Epithelial cell of prostate (primary cell): Measurements from ENCODE around the gene NUP93.
"Not testable (repeated sequence)": the region's sequence is repeated elsewhere in the genome, so short reads cannot be mapped to it uniquely, and the experiment has no call there.

ENCODE experiments used
- DNase-seq: peaks from one replicate; pipeline ENCODE4 v3.0.0-alpha.2; 2011; ENCODE audit warnings: low read depth, low spot score
- H3K27ac ChIP-seq: fragments of 450-650 bp; 2 replicates; pipeline ENCODE4 v1.5.1; 2017; ENCODE audit warnings: mild to moderate bottlenecking

NUP93 gene

DNA sequence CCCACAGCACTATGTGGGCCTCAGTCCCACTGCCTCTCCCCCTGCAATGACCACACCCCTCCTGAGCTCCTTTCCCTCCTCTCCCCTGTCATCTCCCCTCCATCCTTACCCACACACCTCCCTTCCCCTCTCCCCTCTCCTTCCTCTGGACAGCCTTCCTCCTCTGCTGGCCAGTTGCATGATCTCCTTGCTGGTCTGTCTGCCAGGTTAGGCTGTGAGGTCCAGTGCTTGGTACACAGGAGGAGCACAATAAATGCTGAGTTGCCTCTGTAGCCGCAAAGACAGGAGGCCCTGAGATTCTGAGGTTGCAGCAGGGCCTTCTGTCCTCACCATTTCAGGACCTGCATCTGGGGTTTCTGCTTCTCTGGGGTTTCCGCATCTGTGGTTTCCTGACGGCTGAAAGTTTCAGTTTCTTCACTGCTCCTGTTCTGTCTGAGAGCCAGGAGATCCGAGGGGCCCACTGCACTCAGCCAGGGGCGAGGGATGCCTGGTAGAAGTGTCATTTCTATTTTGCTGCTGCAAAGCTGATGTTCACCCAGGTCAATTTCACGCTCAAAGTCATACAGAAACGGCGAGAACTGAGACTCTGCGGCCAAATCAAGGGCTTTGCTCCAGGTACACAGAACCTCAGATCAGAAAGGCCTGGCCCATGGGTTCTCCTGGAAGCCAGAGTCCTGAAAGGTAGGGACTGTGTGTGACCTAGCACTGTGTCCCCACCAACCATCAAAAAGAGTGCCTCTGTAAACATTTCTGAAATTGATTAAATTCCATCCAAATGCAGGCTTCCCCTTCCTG lies 130.5 kb downstream of the NUP93 start:
- no peak for DNase-seq
- no peak overlapping the region for H3K27ac ChIP-seq

DNA sequence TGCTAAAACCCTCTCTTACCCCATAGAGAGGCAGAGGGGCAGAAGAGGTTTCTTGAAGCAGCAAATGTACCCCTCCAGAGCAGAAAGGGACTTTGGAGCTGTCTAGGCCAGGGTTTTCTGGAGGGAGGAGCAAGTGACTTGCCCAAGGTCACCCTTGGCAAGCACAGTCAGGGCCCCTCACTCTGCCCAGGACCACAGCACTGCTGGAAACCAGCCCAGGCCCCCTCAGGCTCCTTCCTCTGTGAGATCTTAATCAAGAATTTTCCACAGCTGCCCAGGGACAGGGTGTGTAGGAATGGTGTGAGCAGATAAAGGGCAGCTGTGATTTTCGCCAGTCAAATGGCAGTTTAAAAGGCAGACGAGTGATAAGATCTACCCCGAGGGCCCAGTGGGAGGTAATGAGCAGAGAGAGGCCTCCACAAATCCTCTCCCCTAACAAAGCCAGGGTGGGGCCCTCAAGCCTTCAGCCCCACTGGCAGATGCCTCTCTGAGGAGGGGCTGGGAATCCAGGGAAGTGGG lies 131.2 kb downstream of the NUP93 start:
- no peak for DNase-seq
- no peak overlapping the region for H3K27ac ChIP-seq

GRCh38 chr16:56861756-56862155 lies 131.8 kb downstream of the NUP93 start:
- no peak overlapping the region for H3K27ac ChIP-seq
- DNase-seq, result no peak

DNA sequence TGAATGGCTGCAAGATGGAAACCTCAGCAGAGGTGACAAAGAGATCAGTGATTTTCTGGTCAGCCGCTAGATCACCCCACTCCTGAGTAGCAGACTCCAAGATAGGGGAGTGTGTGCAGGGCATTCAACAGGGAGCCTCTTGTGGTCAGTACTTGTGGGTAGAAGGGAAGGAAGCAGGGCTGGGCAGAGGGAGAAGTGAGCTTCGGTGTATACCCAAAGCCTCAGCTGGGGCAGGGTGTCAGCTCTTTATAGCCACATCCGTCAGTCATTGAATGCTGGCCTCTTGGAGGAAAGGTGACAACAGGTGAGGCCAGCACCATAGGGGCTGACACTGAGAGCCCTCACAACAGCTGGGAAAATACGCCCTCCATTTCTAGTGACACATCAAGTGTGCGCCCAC lies 132.8 kb downstream of the NUP93 start:
- DNase-seq, result no peak
- H3K27ac ChIP-seq, result no peak overlapping the region

- DNase-seq, result no peak
- H3K27ac ChIP-seq, result no peak within 1 kb of the TSS
Measured at GRCh38 chr16:56864960-56865359, 135.0 kb downstream of the NUP93 start, which contains the start of gene SLC12A3. Gene SLC12A3 (plus strand): TSS chr16:56865207. CDS start chr16:56865236, 29 bp downstream.

- no peak for DNase-seq
- no peak overlapping the region for H3K27ac ChIP-seq
Measured at GRCh38 chr16:56865394-56866062, 135.6 kb downstream of the NUP93 start.

- no peak overlapping the region for H3K27ac ChIP-seq
- no peak for DNase-seq
Measured at GRCh38 chr16:56866955-56867830, 137.3 kb downstream of the NUP93 start.

DNA sequence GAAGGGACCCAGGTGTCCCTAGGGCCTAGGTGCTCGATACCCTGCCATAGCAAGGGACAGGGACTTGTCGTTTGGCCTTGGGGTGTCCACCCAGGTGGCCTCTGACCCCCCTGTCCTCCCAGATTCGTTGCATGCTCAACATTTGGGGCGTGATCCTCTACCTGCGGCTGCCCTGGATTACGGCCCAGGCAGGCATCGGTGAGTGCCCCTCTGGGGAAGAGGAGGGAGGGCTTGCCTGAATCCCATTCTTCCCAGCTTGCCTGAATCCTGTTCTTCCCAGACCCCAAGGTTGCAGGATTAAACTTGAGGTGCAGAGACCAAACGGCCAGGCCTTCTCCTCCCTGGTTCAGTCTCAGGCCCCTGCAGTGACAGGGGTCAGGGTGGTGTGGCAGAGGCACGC lies 138.2 kb downstream of the NUP93 start:
- H3K27ac ChIP-seq, result no peak overlapping the region
- no peak for DNase-seq

- not testable (repeated sequence) for H3K27ac ChIP-seq, DNase-seq
Measured at GRCh38 chr16:56868766-56869165, 138.8 kb downstream of the NUP93 start.

- H3K27ac ChIP-seq, result no peak overlapping the region
- no peak for DNase-seq
Measured at GRCh38 chr16:56869513-56870275, 139.8 kb downstream of the NUP93 start.

- no peak overlapping the region for H3K27ac ChIP-seq
- no peak for DNase-seq
Measured at GRCh38 chr16:56870276-56870888, 140.5 kb downstream of the NUP93 start.

GRCh38 chr16:56871172-56871593 lies 141.3 kb downstream of the NUP93 start:
- H3K27ac ChIP-seq, result no peak overlapping the region

DNA sequence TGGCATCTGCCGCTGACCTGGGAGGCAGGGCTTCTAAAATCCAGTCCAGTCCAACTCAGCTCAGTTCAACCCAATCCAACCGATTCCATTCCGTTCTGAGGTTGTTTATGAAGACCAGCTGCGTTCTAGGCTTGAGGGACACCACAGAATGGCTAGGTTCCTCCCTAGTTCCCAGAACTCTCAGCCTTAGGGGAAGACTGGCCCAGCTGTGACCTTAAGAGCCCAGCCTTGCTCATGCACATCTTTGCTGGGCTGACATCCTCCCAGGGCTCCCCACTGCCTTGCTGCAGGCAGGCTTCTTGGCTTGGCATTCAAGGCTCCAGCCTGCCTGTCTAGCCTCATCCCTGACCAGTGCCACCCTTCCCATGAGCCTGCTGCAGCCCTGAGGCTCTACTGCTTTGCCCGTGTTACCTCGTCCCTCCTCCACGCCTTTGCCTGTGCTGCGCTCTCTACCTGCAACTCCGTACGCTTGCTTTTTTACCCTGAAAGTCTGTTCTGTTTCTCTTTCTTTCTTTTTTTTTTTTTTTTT lies 143.0 kb downstream of the NUP93 start:
- no peak overlapping the region for H3K27ac ChIP-seq
- no peak for DNase-seq

More at GRCh38 chr16:56871172-56871593, 141.3 kb downstream of the NUP93 start:
- peak; percentile 20 for DNase-seq

- H3K27ac ChIP-seq, result no peak overlapping the region
- DNase-seq, result no peak
Measured at GRCh38 chr16:56874800-56875199, 144.9 kb downstream of the NUP93 start.

DNA sequence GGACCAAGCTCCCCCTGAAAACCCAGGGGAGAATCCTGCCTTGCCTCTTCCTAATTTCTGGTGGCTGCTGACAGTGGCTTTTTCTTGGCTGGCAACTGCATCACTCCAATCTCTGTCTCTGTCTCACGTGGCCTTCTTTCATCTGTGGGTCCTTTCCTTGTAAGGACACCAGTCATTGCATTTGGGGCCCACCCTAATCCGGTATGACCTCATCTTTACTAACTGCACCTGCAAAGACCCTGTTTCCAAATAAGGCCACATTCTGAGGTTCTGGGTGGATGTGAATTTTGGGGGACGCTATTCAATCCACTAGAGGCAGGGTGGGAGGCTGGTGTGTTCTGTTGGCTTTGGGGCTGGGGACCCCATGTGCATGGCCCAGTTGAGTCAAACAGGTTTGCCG lies 146.1 kb downstream of the NUP93 start:
- no peak overlapping the region for H3K27ac ChIP-seq
- no peak for DNase-seq

DNA sequence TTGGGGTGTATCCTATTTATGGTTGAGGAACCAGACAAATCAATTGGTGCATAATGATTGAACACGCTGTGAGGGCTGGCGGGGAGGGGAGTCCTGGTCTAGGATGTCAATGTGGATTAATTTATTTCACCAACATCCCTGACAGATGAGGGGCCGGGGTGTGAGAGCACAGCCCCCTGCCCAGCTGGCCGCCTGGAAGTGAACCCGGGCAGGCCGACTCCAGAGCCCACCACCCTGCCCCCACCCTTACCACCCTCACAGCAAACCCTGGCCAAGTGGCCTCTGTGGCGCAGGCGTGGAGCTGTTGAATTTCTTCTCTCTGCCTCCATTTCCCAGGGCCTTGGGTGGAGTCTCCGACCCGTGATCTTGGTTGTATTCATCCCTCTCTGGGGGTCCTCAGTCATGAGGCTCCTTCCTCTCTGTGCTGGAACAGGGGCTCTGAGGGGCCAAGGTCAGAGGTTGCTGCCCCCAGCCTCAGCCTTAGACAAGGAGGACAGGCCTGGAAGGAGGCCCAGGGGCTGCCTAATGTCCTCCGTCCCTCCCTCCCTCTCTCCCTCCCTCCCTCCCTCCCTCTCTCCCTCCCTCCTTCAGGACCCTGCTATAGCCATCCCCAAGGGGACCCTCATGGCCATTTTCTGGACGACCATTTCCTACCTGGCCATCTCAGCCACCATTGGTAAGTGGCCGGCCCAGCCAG lies 147.7 kb downstream of the NUP93 start:
- H3K27ac ChIP-seq, result no peak overlapping the region
- DNase-seq, result no peak

DNA sequence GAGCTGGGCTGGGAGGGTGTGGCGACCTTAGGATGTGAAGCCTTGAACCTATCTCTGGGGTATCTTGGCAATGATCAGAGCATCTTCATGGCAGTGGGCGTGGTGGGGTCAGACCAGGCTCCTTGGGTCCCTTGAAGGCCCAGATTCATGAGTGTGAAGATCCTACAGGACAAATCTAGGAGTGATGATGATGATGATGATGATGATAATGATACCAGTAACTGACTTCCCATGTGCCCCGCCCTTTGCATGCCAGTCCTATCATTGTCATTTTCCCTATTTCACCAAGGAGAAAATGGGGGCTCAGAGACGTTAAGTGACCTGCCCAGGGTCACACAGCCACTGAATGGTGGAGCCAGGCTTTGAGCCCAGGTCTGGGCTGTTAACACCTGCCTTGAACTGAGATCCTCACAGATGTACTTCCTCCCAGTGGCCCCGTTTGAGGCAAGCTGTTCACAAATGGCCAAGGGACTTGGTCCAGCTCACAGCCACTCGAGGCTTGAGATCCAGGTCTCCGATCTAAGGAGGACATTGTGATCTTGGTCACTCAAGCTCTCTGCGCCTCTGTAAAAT lies 148.4 kb downstream of the NUP93 start:
- DNase-seq, result no peak
- H3K27ac ChIP-seq, result no peak overlapping the region

DNA sequence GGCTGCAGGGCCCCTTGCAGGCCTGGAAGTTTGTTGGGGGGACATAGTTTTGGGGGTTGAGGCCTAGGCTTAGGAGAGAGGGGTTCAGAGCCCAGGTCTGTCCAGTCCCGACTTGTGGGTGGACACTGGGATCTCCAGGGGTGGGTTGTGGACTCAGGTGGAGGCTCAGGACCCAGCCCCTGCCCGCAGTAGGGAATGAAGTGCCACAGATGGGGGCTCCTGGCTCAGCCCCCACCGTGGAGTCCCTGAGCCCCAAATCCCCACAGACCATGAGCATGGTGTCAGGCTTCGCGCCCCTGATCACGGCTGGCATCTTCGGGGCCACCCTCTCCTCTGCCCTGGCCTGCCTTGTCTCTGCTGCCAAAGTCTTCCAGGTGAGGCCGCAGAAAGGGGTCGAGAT lies 149.3 kb downstream of the NUP93 start:
- DNase-seq, result no peak

More for the DNA sequence above, 149.3 kb downstream of the NUP93 start:
- H3K27ac ChIP-seq, result no peak overlapping the region
